SK-N-SH (cell line): ENCODE results near the gene ARHGAP42. TPM values are rescaled to one million over a fixed set of nuclear protein-coding genes. Genes with fewer than 3 reads are reported as not detected.

Source experiments
- CTCF ChIA-PET: fragments of 300-600, 350-600 bp; formaldehyde crosslinking; extraction: SDS; loops from one replicate; lab custom pipeline; 2021; lab: Yijun Ruan, JAX
- POLR2A ChIA-PET: fragments of 350-600 bp; sonication (Branson Sonifier 250); formaldehyde crosslinking; extraction: SDS; loops from one replicate; lab custom pipeline; 2020; ENCODE audit warnings: antibody characterized with exemption, inconsistent platforms; lab: Yijun Ruan, JAX
- DNase-seq: peaks from one replicate; pipeline ENCODE4 v3.0.0; 2012
- H2AFZ ChIP-seq: fragments of 200-600 bp; sonication (generic); 2 replicates; pipeline ENCODE4 v1.8.1; 2016; ENCODE audit warnings: antibody characterized with exemption, mild to moderate bottlenecking, low read depth
- H3F3A ChIP-seq: fragments of 200-600 bp; sonication (generic); replicated peaks from 2 replicates; pipeline ENCODE3; 2016; ENCODE audit warnings: antibody characterized with exemption, mild to moderate bottlenecking; ENCODE audit not compliant: insufficient read depth
- H3K27ac ChIP-seq, 2 experiments: fragments of 200-500 bp in 1 of 2; fragments of 200-600 bp in 1 of 2; sonication (Bioruptor generic) in 1 of 2; sonication (generic), shearing (Covaris generic) in 1 of 2; 2 replicates each; pipeline versions ENCODE4 v1.5.1 to v1.6.1; 2014 to 2016; ENCODE audit warnings: low read depth in 2 of 2, inconsistent platforms in 1 of 2, low read length in 1 of 2, mild to moderate bottlenecking in 1 of 2, mixed read lengths in 1 of 2
- H3K27me3 ChIP-seq: fragments of 200-600 bp; sonication (generic), shearing (Covaris generic); 2 replicates; pipeline ENCODE4 v1.6.1; 2016; ENCODE audit warnings: mixed run types; ENCODE audit not compliant: insufficient read depth
- H3K36me3 ChIP-seq, 2 experiments: fragments of 200-500 bp in 1 of 2; fragments of 200-600 bp in 1 of 2; sonication (Bioruptor generic) in 1 of 2; sonication (generic) in 1 of 2; replicated peaks in 1 of 2; 2 replicates each; pipeline versions ENCODE3 to v1.5.1; 2014 to 2016; ENCODE audit warnings: low read length in 1 of 2, mild to moderate bottlenecking in 1 of 2; ENCODE audit not compliant: insufficient read depth in 2 of 2, control insufficient read depth in 1 of 2
- H3K4me1 ChIP-seq, 2 experiments: fragments of 200-500 bp in 1 of 2; fragments of 200-600 bp in 1 of 2; sonication (Bioruptor generic) in 1 of 2; sonication (generic), shearing (Covaris generic) in 1 of 2; 2 replicates each; pipeline versions ENCODE4 v1.5.1 to v1.6.1; 2014 to 2016; ENCODE audit warnings: low read depth in 1 of 2, low read length in 1 of 2, mixed run types in 1 of 2; ENCODE audit not compliant: insufficient read depth in 2 of 2, control insufficient read depth in 1 of 2
- H3K4me2 ChIP-seq: fragments of 200-600 bp; sonication (generic), shearing (Covaris generic); 2 replicates; pipeline ENCODE4 v1.6.1; 2017; ENCODE audit warnings: mixed run types
- H3K4me3 ChIP-seq, 2 experiments: fragments of 200-500 bp in 1 of 2; fragments of 200-600 bp in 1 of 2; sonication (Bioruptor generic) in 1 of 2; sonication (generic), shearing (Covaris generic) in 1 of 2; 2 replicates each; pipeline versions ENCODE4 v1.5.1 to v1.8.1; 2014 to 2016; ENCODE audit warnings: low read depth in 2 of 2, inconsistent platforms in 1 of 2, low read length in 1 of 2, mild to moderate bottlenecking in 1 of 2, mixed read lengths in 1 of 2, moderate library complexity in 1 of 2
- H3K79me2 ChIP-seq: fragments of 200-600 bp; sonication (generic); 2 replicates; pipeline ENCODE4 v1.8.1; 2017; ENCODE audit warnings: mild to moderate bottlenecking; ENCODE audit not compliant: insufficient read depth
- H3K9ac ChIP-seq: fragments of 200-600 bp; sonication (generic); 2 replicates; pipeline ENCODE4 v1.6.1; 2017; ENCODE audit warnings: mixed run types
- H3K9me2 ChIP-seq: fragments of 200-600 bp; sonication (generic); 2 replicates; pipeline ENCODE4 v1.6.1; 2017; ENCODE audit warnings: mixed run types
- H3K9me3 ChIP-seq: fragments of 200-600 bp; sonication (generic); 2 replicates; pipeline ENCODE4 v1.6.1; 2017; ENCODE audit warnings: mixed run types, mild to moderate bottlenecking, moderate library complexity
- H4K20me1 ChIP-seq: fragments of 200-600 bp; sonication (generic); 2 replicates; pipeline ENCODE4 v1.6.1; 2017; ENCODE audit warnings: mild to moderate bottlenecking, mixed run types; ENCODE audit not compliant: insufficient read depth
- EP300 ChIP-seq, 2 experiments: IDR thresholded peaks; 2 replicates each; pipeline versions ENCODE4 v1.4.0 to v1.6.1; 2012; ENCODE audit warnings: borderline replicate concordance in 1 of 2, low read depth in 1 of 2, low read length in 1 of 2
- EZH2phosphoT487 ChIP-seq: fragments of 200-600 bp; sonication (generic); IDR thresholded peaks from 2 replicates; pipeline ENCODE4 v1.6.1; 2017; ENCODE audit warnings: low read depth, mixed run types, mild to moderate bottlenecking, antibody characterized with exemption, moderate library complexity, borderline replicate concordance
- FOXJ3 ChIP-seq: sonication (generic); formaldehyde crosslinking; IDR thresholded peaks from 2 replicates; pipeline ENCODE4 v1.5.1; 2020; ENCODE audit warnings: mild to moderate bottlenecking, missing genetic modification reagents
- GABPA ChIP-seq: IDR thresholded peaks from 2 replicates; pipeline ENCODE4 v1.4.0; 2012; ENCODE audit warnings: low read depth, mild to moderate bottlenecking
- IRF3 ChIP-seq: fragments of 150-350 bp; IDR thresholded peaks from 2 replicates; pipeline ENCODE4 v1.6.1; 2016; ENCODE audit warnings: mild to moderate bottlenecking, low read depth, low read length
- MAX ChIP-seq: IDR thresholded peaks from 2 replicates; pipeline ENCODE4 v1.4.0; 2012; ENCODE audit warnings: low read depth
- NFIC ChIP-seq: IDR thresholded peaks from 2 replicates; pipeline ENCODE4 v1.4.0; 2012; ENCODE audit warnings: borderline replicate concordance
- NRF1 ChIP-seq: IDR thresholded peaks from 2 replicates; pipeline ENCODE4 v1.6.1; 2012; ENCODE audit warnings: low read depth, mild to moderate bottlenecking, low read length
- POLR2AphosphoS5 ChIP-seq: IDR thresholded peaks from 2 replicates; pipeline ENCODE4 v1.6.1; 2012; ENCODE audit warnings: low read depth, low read length
- RCOR1 ChIP-seq: fragments of 150-350 bp; IDR thresholded peaks from 2 replicates; pipeline ENCODE4 v1.6.1; 2017; ENCODE audit warnings: antibody characterized with exemption, low read length
- RXRA ChIP-seq: IDR thresholded peaks from 2 replicates; pipeline ENCODE4 v1.4.0; 2012; ENCODE audit warnings: low read depth, mild to moderate bottlenecking, borderline replicate concordance
- SMC3 ChIP-seq: IDR thresholded peaks from 2 replicates; pipeline ENCODE4 v1.6.1; 2012; ENCODE audit warnings: low read depth, low read length, improper control_type of control experiment
- TEAD4 ChIP-seq: IDR thresholded peaks from 2 replicates; pipeline ENCODE4 v1.4.0; 2012; ENCODE audit warnings: mild to moderate bottlenecking, borderline replicate concordance; ENCODE audit not compliant: insufficient read depth
- USF1 ChIP-seq: IDR thresholded peaks from 2 replicates; pipeline ENCODE4 v1.4.0; 2012; ENCODE audit warnings: low read depth, borderline replicate concordance
- USF2 ChIP-seq: fragments of 150-350 bp; IDR thresholded peaks from 2 replicates; pipeline ENCODE4 v1.6.1; 2017; ENCODE audit warnings: antibody characterized with exemption, low read length, low read depth, borderline replicate concordance
- WGBS: methylation state at CpG from one replicate; pipeline ENCODE4 v1.1.6; 2017; ENCODE audit warnings: low lambda C conversion rate; 5-methylcytosine and 5-hydroxymethylcytosine counted together
- polyA plus RNA-seq, 3 experiments: library from polyadenylated mRNA; depleted of rRNA; stranded (reverse); fragments of >200 nt; gene quantifications; 2 replicates each; pipeline ENCODE4 v1.2.3, GENCODE V29; 2012

The ARHGAP42 gene
- polyA plus RNA-seq, 1 of the 3 experiments (the other 2 are of a cell fraction) = 0.02 TPM

- TF ChIP-seq NFIC (no peak), RCOR1 (no peak), EZH2phosphoT487 (no peak), FOXJ3 (CRISPR knock-in tag) (no peak)
- no peak for DNase-seq
- no peak overlapping the region for H3K4me3 ChIP-seq
- ChIA-PET POLR2A (no interaction called here), CTCF (no interaction called here)
- no peaks in the 10 kb centered on the region for H3K9me3 ChIP-seq
- no peak overlapping the region for H3K4me2 ChIP-seq
- no peaks in the 10 kb centered on the region for H3K9me2 ChIP-seq
- H3K36me3 ChIP-seq = no peaks in the 10 kb centered on the region
- H2AFZ ChIP-seq = no peak overlapping the region
- no peak overlapping the region for H3K27ac ChIP-seq
- H3K79me2 ChIP-seq = no peaks in the 10 kb centered on the region
- no peaks in the 10 kb centered on the region for H4K20me1 ChIP-seq
- no peaks in the 10 kb centered on the region for H3F3A ChIP-seq
- no peaks in the 10 kb centered on the region; the same call in 1 of the 2 replicates for H3K27me3 ChIP-seq
- 0 out of 4 replicates have a peak, but pooled peaks cover 0 to 3% of the 10 kb centered on the region in 2 experiments for H3K4me1 ChIP-seq
- H3K9ac ChIP-seq = no peak overlapping the region
Measured at GRCh38 chr11:100866453-100866852, 179.4 kb downstream of the ARHGAP42 start.

GRCh38 chr11:100867606-100868005 is 180.5 kb downstream of the ARHGAP42 start:
- Histone ChIP-seq H2AFZ (no peak overlapping the region), H3K4me2 (no peak overlapping the region), H3K9me2 (no peaks in the 10 kb centered on the region), H3K9ac (no peak overlapping the region), H3K9me3 (no peaks in the 10 kb centered on the region), H3K4me1 (0 out of 4 replicates have a peak, but pooled peaks cover 0 to 3% of the 10 kb centered on the region in 2 experiments), H3K79me2 (no peaks in the 10 kb centered on the region), H3K27me3 (no peaks in the 10 kb centered on the region), H4K20me1 (no peaks in the 10 kb centered on the region), H3K4me3 (no peak overlapping the region), H3K27ac (no peak overlapping the region), H3F3A (no peaks in the 10 kb centered on the region), H3K36me3 (no peaks in the 10 kb centered on the region)
- WGBS = 7% methylated on average over 2 of the region's 2 CpGs
- no peak for DNase-seq
- POLR2A ChIA-PET = no interaction called here
- CTCF ChIA-PET = interaction anchor here (0.9 kb wide), 1 partner anchor 19 kb away, joined by 3 read pairs; no protein-coding TSS in a partner anchor
- no peak for TF ChIP-seq RXRA
- TF ChIP-seq POLR2AphosphoS5 = no peak
- TF ChIP-seq MAX = no peak
- TF ChIP-seq USF2 = no peak
- TF ChIP-seq SMC3 = no peak
- no peak for TF ChIP-seq USF1
- no peak for TF ChIP-seq GABPA
- no peak for TF ChIP-seq EP300 (IDR thresholded peaks at IDR 0.05; ENCODE audit: borderline replicate concordance in 1 of 2, low read depth in 1 of 2, low read length in 1 of 2)
- no peak for TF ChIP-seq NRF1
- no peak for TF ChIP-seq IRF3
- TF ChIP-seq TEAD4 = no peak
- no peak for TF ChIP-seq RCOR1
